PC-3 (cell line): ENCODE data around the gene HDC.

Experiments
- EZH2 ChIP-seq: fragments of 300-600 bp; sonication (generic); IDR thresholded peaks from one replicate; pipeline ENCODE4 v1.6.1; 2017; ENCODE audit warnings: antibody characterized with exemption, mild to moderate bottlenecking, low read length; ENCODE audit not compliant: unreplicated experiment
- TF ChIP-seq, protein P1 (sequence below): fragments of 300-600 bp; sonication (generic); conservative IDR thresholded peaks from 2 replicates; pipeline ENCODE4 v1.5.1; 2017; ENCODE audit warnings: antibody characterized with exemption, low read depth, mild to moderate bottlenecking, low read length

DNA sequence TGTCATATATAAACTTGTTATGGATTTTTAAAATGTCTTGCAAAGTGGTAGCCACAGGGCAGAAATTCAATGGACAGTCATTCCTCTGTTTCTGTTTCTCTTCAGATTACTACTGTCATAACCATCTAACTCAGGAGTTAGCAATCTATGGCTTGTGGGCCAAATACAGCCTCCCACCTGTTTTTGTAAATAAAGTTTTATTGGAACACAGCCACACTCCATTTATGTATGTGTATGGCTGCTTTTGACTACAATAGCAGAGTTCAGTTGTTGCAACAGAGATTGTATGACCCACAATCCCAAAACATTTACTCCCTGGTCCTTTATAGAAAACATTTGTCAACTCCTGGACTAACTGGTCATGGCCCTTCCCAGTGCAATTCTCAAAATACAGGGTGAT lies 63.5 kb downstream of the HDC start:
- TF ChIP-seq, protein P1, sequence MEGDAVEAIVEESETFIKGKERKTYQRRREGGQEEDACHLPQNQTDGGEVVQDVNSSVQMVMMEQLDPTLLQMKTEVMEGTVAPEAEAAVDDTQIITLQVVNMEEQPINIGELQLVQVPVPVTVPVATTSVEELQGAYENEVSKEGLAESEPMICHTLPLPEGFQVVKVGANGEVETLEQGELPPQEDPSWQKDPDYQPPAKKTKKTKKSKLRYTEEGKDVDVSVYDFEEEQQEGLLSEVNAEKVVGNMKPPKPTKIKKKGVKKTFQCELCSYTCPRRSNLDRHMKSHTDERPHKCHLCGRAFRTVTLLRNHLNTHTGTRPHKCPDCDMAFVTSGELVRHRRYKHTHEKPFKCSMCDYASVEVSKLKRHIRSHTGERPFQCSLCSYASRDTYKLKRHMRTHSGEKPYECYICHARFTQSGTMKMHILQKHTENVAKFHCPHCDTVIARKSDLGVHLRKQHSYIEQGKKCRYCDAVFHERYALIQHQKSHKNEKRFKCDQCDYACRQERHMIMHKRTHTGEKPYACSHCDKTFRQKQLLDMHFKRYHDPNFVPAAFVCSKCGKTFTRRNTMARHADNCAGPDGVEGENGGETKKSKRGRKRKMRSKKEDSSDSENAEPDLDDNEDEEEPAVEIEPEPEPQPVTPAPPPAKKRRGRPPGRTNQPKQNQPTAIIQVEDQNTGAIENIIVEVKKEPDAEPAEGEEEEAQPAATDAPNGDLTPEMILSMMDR, result no peak
- TF ChIP-seq EZH2, result no peak
